GM10266 (cell line): ENCODE data around the gene EPHB4.
"Not testable (repeated sequence)": the region's sequence is repeated elsewhere in the genome, so short reads cannot be mapped to it uniquely, and the experiment has no call there.

Source experiments
- DNase-seq: peaks from one replicate; pipeline ENCODE4 v3.0.0; 2012; ENCODE audit errors: extremely low spot score
- TF ChIP-seq, protein P1 (sequence below): IDR thresholded peaks from 2 replicates; pipeline ENCODE4 v1.5.1; 2012; ENCODE audit warnings: mild to moderate bottlenecking, low read depth; ENCODE audit not compliant: control insufficient read depth, insufficient read depth; ENCODE audit errors: missing control alignments

The EPHB4 gene

DNA sequence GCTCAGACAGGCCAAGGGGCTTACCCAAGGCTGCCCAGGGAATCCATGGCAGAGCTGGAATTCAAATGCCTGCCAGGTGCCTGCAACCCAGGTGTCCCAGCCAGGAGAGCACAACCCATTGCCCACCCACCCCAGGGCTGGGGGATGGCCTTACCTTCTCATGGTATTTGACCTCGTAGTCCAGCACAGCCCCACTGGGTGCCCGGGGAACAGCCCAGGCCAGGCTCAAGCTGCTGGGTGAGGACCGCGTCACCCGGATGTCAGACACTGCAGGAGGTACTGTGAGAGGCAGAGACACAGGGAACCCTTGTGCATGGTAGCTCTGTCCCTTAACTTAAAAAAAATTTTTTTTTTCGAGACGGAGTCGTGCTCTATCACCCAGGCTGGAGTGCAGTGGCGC lies 9.0 kb downstream of the EPHB4 start:
- no peak for DNase-seq
- TF ChIP-seq, protein P1, sequence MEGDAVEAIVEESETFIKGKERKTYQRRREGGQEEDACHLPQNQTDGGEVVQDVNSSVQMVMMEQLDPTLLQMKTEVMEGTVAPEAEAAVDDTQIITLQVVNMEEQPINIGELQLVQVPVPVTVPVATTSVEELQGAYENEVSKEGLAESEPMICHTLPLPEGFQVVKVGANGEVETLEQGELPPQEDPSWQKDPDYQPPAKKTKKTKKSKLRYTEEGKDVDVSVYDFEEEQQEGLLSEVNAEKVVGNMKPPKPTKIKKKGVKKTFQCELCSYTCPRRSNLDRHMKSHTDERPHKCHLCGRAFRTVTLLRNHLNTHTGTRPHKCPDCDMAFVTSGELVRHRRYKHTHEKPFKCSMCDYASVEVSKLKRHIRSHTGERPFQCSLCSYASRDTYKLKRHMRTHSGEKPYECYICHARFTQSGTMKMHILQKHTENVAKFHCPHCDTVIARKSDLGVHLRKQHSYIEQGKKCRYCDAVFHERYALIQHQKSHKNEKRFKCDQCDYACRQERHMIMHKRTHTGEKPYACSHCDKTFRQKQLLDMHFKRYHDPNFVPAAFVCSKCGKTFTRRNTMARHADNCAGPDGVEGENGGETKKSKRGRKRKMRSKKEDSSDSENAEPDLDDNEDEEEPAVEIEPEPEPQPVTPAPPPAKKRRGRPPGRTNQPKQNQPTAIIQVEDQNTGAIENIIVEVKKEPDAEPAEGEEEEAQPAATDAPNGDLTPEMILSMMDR, result no peak

DNA sequence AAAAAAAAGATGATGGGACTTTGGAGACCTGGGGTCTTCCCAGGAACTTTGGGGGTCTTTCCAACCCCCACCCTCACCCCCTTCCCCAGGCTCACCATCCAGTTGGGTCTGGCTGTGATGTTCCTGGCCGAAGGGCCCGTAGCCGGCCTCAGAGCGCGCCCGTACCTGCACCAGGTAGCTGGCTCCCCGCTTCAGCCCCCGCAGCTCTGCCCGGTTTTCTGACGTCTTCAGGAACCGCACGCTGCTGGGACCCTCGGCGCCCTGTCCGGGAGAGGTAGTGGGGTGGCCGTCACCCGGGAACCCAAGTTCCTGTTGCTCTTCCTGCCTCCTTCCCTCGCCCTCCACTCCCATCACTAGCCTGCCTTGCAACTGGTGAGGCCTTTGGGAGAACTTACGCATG lies 10.2 kb downstream of the EPHB4 start:
- TF ChIP-seq, protein P1, result no peak
- DNase-seq, result no peak

DNA sequence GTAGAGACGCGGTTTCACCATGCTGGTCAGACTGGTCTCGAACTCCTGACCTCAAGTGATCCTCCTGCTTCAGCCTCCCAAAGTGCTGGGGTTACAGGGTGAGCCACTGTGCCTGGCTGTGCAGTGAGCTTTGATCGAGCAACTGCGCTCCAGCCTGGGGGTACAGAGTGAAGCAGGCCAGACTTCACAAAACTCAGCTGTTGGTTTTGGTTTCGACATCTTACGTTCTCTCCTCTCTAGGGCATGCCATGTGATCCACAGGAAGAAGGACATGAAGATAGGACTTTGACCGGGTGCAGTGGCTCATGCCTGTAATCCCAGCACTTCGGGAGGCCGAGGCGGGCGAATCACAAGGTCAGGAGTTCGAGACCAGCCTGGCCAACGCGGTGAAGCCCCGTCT lies 10.8 kb downstream of the EPHB4 start:
- DNase-seq, result not testable (repeated sequence)

DNA sequence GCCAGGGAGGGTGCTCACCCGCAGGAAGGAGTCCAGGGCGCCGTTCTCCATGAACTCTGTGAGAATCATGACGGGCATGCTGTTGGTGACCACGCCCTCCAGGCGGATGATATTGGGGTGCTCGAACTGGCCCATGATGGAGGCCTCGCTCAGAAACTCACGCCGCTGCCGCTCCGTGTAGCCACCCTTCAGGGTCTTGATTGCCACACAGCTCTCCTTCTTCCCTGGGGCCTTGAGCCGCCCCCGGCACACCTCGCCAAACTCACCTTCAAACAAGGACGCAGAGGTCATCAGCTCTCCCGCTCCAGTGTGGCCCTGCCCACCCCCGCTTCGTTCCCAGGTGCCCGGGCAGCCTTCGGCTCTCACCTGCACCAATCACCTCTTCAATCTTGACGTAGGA lies 14.6 kb downstream of the EPHB4 start:
- TF ChIP-seq, protein P1, result no peak
- DNase-seq, result no peak

DNA sequence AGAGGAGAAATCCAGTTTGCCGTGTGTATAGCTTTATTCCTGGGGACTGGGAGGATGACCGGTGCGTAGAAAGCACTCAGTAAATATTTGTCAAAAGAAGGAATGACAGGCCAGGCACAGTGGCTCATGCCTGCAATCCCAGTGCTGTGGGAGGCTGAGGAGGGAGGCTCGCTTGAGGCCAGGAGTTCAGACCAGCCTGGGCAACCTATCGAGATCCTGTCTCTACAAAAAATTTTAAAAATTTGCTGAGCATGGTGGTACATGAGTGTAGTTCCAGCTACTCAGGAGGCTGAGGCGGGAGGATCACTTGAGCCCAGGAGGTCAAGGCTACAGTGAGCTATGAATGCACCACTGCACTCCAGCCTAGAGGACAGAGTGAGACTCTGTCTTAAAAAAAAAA lies 15.8 kb downstream of the EPHB4 start:
- TF ChIP-seq, protein P1, result no peak
- no peak for DNase-seq

DNA sequence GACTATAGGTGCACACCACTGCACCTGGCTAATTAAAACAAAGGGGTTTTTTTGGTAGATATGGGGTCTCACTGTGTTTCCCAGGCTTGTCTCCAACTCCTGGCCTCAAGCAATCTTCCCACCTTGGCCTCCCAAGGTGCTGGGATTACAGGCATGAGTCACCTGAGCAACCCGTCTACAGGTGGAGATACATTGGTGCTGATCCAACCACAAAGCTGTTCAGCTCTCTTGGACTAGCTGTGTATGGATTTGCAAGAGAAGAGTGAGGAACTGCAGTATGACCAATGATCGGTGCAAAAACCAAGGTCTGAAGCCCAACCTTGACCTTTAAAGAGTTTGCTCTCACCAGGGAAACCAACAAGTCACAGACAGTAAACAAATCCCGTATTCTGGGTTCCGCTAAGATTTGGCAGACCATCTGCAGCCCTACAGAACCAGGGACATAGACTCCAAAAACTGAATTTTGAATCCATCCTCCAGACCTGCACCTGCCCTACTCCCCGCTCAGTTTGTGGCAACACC lies 18.9 kb downstream of the EPHB4 start:
- TF ChIP-seq, protein P1, result no peak
- DNase-seq, result no peak

DNA sequence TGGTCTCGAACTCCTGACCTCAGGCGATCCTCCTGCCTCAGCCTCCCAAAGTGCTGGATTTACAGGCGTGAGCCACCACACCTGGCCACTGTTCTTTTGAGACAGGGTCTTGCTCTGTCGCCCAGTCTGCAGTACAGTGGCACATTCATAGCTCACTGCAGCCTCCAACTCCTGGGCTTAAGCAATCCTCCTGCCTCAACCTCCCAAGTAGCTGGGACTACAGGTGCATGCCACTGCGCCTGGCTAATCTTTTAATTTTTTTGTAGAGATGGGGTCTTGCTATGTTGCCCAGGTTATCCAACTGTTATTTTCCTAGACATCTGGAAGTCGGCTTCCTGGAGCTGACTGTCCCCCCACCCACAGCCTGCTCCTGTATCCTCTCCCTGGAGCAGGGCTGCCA lies 20.4 kb downstream of the EPHB4 start:
- DNase-seq, result not testable (repeated sequence)

DNA sequence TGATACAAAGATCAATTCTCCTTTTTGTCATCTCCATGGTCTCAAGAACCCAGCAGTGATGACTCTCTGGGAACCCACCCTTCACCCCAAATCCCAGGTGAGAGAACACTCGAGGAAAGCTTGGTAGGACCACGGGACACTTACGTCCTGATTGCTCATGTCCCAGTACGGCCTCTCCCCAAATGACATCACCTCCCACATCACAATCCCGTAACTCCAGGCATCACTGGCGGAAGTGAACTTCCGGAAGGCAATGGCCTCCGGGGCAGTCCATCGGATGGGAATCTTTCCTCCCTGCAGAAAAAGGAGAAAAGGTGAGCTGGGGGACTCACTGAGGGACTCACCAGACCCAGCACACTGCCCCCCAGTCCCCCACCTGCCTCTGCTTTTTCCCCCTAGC lies 21.0 kb downstream of the EPHB4 start:
- no peak for DNase-seq
- TF ChIP-seq, protein P1, result no peak
